RWPE1 (cell line): Measurements from ENCODE around the gene DNLZ.
A peak's percentile ranks its signal among the peaks of the same experiment; 100 is the strongest.

ENCODE experiments used
- CTCF ChIA-PET: fragments of 350-600 bp; sonication (Branson Sonifier 250); formaldehyde crosslinking; extraction: SDS; loops from one replicate; lab custom pipeline; 2021; lab: Yijun Ruan, JAX
- POLR2A ChIA-PET: fragments of 400-600 bp; formaldehyde crosslinking; extraction: SDS; loops from one replicate; lab custom pipeline; 2020; ENCODE audit warnings: antibody characterized with exemption; ENCODE audit not compliant: low non-redundant PET; lab: Yijun Ruan, JAX
- DNase-seq: peaks from one replicate; pipeline ENCODE4 v3.0.0; 2012; ENCODE audit warnings: low spot score
- H3K27ac ChIP-seq: fragments of 450-650 bp; 2 replicates; pipeline ENCODE4 v1.5.1; 2017
- CTCF ChIP-seq: fragments of 450-650 bp; conservative IDR thresholded peaks from 2 replicates; pipeline ENCODE4 v1.5.1; 2017; ENCODE audit warnings: low read depth, mild to moderate bottlenecking

The DNLZ gene

DNA sequence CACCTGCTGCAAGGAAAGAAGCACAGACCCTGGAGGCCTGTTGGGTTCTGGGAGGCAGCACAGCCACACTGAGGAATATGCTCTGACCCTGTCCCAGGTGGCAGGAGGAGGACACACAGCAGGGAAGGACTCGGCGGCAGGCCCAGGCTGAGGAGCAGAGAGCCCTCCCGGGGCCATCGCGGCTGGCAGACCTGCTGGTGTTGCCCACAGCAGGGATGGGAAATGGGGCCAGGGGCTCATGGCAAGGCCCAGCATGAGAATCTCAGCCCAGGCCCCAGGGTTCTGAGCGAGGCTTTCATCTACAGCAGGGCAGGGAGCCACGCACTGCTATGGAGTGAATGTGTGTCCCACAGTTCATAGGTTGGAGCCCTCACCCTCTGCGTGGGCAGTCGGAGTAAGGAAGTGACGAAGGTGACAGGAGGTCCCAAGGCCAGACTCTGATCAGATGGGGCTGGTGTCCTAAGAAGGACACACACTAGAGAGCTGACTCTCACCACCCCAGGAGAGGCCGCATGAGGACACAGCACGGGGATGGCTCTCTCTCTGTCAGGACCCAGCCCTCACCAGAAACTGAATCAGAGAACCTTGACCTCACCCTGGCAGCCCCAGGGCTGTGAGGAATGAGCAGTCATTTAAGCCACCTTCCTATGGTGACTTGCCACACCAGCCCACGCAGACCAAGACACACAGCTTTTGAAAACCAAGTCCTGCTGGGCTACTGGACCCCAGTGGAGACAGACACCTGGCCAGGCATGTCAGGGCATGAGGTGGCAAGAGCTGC is 46.5 kb downstream of the DNLZ start:
- CTCF ChIA-PET, result interaction anchor here (1.5 kb wide), 1 partner anchor 9 kb away, joined by 4 read pairs; no protein-coding TSS in a partner anchor
- POLR2A ChIA-PET, result no interaction called here

DNA sequence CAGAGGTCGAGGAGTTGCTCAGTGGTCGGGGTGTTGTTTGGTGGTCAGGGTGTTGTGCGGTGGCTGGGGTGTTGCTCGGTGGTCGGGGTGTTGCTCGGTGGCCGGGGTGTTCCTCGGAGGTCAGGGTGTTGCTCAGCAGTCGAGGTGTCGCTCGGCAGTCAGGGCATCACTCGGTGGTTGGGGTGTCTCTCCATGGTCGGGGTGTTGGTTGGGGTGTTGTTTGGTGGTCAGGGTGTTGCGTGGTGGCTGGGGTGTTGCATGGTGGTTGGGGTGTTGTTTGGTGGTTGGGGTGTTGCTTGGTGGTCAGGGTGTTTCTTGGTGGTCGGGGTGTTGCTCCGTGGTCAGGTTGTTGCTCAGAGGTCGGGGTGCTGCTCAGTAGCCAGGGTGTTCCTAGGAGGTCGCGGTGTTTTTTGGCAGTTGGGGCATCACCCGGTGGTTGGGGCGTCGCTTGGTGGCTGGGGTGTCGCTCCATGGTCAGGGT is 47.2 kb downstream of the DNLZ start:
- CTCF ChIA-PET, result no interaction called here
- POLR2A ChIA-PET, result no interaction called here
- H3K27ac ChIP-seq, result no peak overlapping the region
- DNase-seq, result no peak
- TF ChIP-seq CTCF, result no peak

More for the DNA sequence above, 46.5 kb downstream of the DNLZ start:
- DNase-seq, result no peak
- H3K27ac ChIP-seq, result peak overlapping the region; percentile 12
- no peak for TF ChIP-seq CTCF

DNA sequence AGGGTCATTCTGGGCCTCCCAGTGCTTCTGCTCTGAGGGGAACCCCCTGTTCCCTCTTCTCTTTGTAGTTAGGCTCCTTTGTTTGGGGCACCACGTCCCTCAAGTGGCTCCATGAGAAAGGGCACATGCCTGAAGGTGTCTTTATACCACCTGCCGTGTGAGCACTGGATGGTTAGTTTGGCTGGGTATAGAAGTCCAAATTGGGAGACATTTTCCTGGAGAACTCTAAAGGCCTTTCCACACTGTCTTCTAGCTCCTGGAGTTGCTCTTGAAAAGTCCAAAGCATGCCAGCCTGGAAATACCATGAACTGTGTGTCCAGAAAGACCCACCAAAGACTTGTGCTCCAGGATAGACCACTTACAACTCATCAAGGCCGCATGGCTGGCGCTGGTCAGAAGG is 48.6 kb downstream of the DNLZ start:
- H3K27ac ChIP-seq, result no peak overlapping the region
- DNase-seq, result no peak
- TF ChIP-seq CTCF, result no peak
- POLR2A ChIA-PET, result no interaction called here
- CTCF ChIA-PET, result no interaction called here

- no peak overlapping the region for H3K27ac ChIP-seq
- POLR2A ChIA-PET, result no interaction called here
- TF ChIP-seq CTCF, result no peak
- no peak for DNase-seq
- CTCF ChIA-PET, result no interaction called here
Measured at GRCh38 chr9:136314056-136314416, 49.5 kb downstream of the DNLZ start.

DNA sequence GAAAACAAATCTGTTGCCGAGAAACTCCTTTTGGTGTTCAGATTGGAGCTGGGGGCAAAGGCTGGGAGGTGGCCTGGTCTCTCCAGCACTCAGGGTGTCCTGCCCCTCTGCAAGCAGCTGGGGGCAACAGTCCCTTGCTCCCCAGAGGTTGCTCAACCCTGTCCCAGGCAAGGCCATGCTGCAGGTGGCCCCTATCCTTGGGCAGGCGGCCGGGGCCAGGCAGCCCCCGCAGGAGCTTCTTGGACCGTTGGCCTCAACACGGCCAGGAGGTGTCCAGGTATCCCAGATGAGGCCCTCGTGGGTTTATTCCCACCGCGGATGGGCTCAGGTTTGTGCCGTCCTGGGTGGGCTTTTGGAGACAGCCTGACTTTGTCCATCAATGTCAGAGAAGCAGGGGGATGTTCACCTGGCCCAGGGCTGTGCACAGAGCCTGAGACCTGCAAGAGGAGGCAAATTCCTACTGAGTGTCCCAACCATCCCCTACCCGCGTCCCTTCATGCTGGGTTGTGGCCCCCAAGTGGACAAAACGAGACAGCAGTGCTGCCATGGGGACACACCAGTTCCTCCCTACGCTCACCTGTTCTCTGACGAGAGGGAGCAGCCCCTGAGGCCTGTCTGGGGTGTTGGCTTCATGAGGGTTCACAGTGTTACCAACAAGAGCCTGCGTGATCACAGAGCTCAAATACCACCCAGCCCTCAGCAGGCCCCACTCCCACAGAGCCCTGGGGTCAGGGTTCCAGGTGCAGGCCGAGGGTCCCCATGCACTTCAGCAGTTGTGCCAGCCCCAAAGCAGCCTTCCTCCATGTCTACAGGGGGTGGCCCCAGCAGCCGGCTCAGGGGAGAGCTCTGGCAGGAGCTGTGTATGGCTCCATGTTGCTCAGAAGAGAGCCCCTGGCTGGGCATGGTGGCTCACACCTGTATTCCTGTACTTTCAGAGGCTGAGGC is 50.2 kb downstream of the DNLZ start:
- CTCF ChIA-PET, result interaction anchor here (0.6 to 1.8 kb wide), 18 partner anchors 8 to 708 kb away, joined by 3 to 12 read pairs (median 4); partner anchors contain the start of genes DNLZ and GPSM1
- POLR2A ChIA-PET, result interaction anchor here (0.6 kb wide), 1 partner anchor 33 kb away, joined by 3 read pairs; no protein-coding TSS in a partner anchor
- no peak for TF ChIP-seq CTCF
- no peak for DNase-seq
- no peak overlapping the region for H3K27ac ChIP-seq

GRCh38 chr9:136312436-136312835 is 51.1 kb downstream of the DNLZ start:
- DNase-seq, result peak; percentile 90
- no peak overlapping the region for H3K27ac ChIP-seq
- POLR2A ChIA-PET, result interaction anchor here (0.6 kb wide), 1 partner anchor 34 kb away, joined by 3 read pairs; no protein-coding TSS in a partner anchor
- CTCF ChIA-PET, result interaction anchor here (0.6 to 1.8 kb wide), 17 partner anchors 9 to 703 kb away, joined by 3 to 12 read pairs (median 4); partner anchors contain the start of genes DNLZ and GPSM1
- peak; percentile 81 for TF ChIP-seq CTCF
